ENCODE results near the gene MFAP2. TPM values are rescaled to one million over a fixed set of nuclear protein-coding genes. Genes with fewer than 3 reads are reported as not detected.

Gene MFAP2
- polyA plus RNA-seq (2013, experiment 1 of 2; ENCODE audit: insufficient read length): 277 TPM
- polyA plus RNA-seq (2013, experiment 2 of 2; ENCODE audit: insufficient read length): 261 TPM

GRCh38 chr1:16980473-16981268 lies at the start of gene MFAP2:
MFAP2 (minus strand) TSS chr1:16980620; CDS start chr1:16978273, 2,347 bp downstream.
- DNase-seq: peak; percentile 68

- no peak for DNase-seq
Measured at GRCh38 chr1:17030206-17030605, 49.8 kb upstream of the MFAP2 start.

GRCh38 chr1:17028662-17029188 lies 48.3 kb upstream of the MFAP2 start:
- no peak for DNase-seq

- DNase-seq: no peak
Measured at GRCh38 chr1:17027900-17028299, 47.5 kb upstream of the MFAP2 start.

- no peak for DNase-seq
Measured at GRCh38 chr1:17027403-17027802, 47.0 kb upstream of the MFAP2 start.

GRCh38 chr1:17024721-17025120 lies 44.3 kb upstream of the MFAP2 start:
- no peak for DNase-seq

GRCh38 chr1:17023573-17023972 lies 43.2 kb upstream of the MFAP2 start:
- no peak for DNase-seq

GRCh38 chr1:17023102-17023501 lies 42.7 kb upstream of the MFAP2 start:
- no peak for DNase-seq

GRCh38 chr1:17021896-17022295 lies 41.5 kb upstream of the MFAP2 start:
- no peak for DNase-seq

GRCh38 chr1:17020502-17020901 lies 40.1 kb upstream of the MFAP2 start:
- DNase-seq: no peak

GRCh38 chr1:17018849-17019248 lies 38.4 kb upstream of the MFAP2 start:
- DNase-seq: no peak

- DNase-seq: no peak
Measured at GRCh38 chr1:17017435-17017834, 37.0 kb upstream of the MFAP2 start.

GRCh38 chr1:17016317-17016661 lies 35.9 kb upstream of the MFAP2 start:
- DNase-seq: peak; percentile 37

GRCh38 chr1:17014671-17015567 lies 34.5 kb upstream of the MFAP2 start:
- DNase-seq: no peak

- no peak for DNase-seq
Measured at GRCh38 chr1:17013491-17014320, 33.3 kb upstream of the MFAP2 start.

- DNase-seq: peak; percentile 63
Measured at GRCh38 chr1:17012775-17013490, 32.5 kb upstream of the MFAP2 start.

- DNase-seq: peak; percentile 69
Measured at GRCh38 chr1:17011439-17012307, 31.3 kb upstream of the MFAP2 start, which contains the start of gene ATP13A2. ATP13A2 (minus strand) TSS chr1:17011928; CDS start chr1:17011738, 190 bp downstream.

- DNase-seq: no peak
Measured at GRCh38 chr1:17011092-17011438, 30.6 kb upstream of the MFAP2 start.

GRCh38 chr1:17009706-17010105 lies 29.3 kb upstream of the MFAP2 start:
- DNase-seq: no peak

- no peak for DNase-seq
Measured at GRCh38 chr1:17008208-17008855, 27.9 kb upstream of the MFAP2 start.

Measured in fibroblast of skin of scalp (primary cell).